CD14-positive monocyte (primary cell): ENCODE data around the gene PLXNA1. TPM values are rescaled to one million over a fixed set of nuclear protein-coding genes. Genes with fewer than 3 reads are reported as not detected.

Experiments used
- DNase-seq, 3 donors: peaks; one replicate each; pipeline ENCODE4 v3.0.0-alpha.2; 2011 to 2022
- H2AFZ ChIP-seq: 2 replicates; pipeline ENCODE4 v1.6.0; 2012; ENCODE audit warnings: mild to moderate bottlenecking, low read depth, low read length, inconsistent platforms; ENCODE audit not compliant: insufficient read depth, poor library complexity, severe bottlenecking
- H3K27ac ChIP-seq, 2 donors: 1 replicate in 1 of 2; 2 replicates in 1 of 2; pipeline ENCODE4 v1.5.1; 2012 to 2013; ENCODE audit warnings: low read length in 2 of 2, control low read depth in 1 of 2, inconsistent platforms in 1 of 2, low read depth in 1 of 2, mild to moderate bottlenecking in 1 of 2
- H3K27me3 ChIP-seq, 2 donors: one replicate each; pipeline versions ENCODE4 v1.6.0 to v1.6.1; 2011 to 2013; ENCODE audit warnings: low read length in 2 of 2; ENCODE audit not compliant: control insufficient read depth in 2 of 2, insufficient read depth in 2 of 2
- H3K36me3 ChIP-seq, 2 donors: replicated peaks in 1 of 2; 1 replicate in 1 of 2; 2 replicates in 1 of 2; pipeline versions ENCODE4 v1.5.1 to v1.6.1; 2012 to 2013; ENCODE audit warnings: low read length in 2 of 2, control low read depth in 1 of 2, inconsistent platforms in 1 of 2, mild to moderate bottlenecking in 1 of 2; ENCODE audit not compliant: insufficient read depth in 2 of 2, control insufficient read depth in 1 of 2
- H3K4me1 ChIP-seq, 2 donors: 1 replicate in 1 of 2; 2 replicates in 1 of 2; pipeline versions ENCODE4 v1.5.1 to v1.6.1; 2012 to 2013; ENCODE audit warnings: low read length in 2 of 2, control low read depth in 1 of 2, inconsistent platforms in 1 of 2, mild to moderate bottlenecking in 1 of 2, moderate library complexity in 1 of 2; ENCODE audit not compliant: insufficient read depth in 2 of 2, control insufficient read depth in 1 of 2
- H3K4me2 ChIP-seq: replicated peaks from 2 replicates; pipeline ENCODE3; 2012; ENCODE audit warnings: low read length, moderate library complexity, mild to moderate bottlenecking; ENCODE audit not compliant: poor library complexity, severe bottlenecking; ENCODE audit errors: extremely low read depth
- H3K4me3 ChIP-seq, 3 experiments: fragments of 200-600 bp in 1 of 3; sonication (generic) in 1 of 3; replicated peaks in 1 of 3; 1 replicate in 2 of 3; 2 replicates in 1 of 3; pipeline ENCODE4 v1.5.1; 2011 to 2013; ENCODE audit warnings: low read length in 3 of 3, mild to moderate bottlenecking in 3 of 3, control low read depth in 2 of 3, low read depth in 2 of 3, inconsistent platforms in 1 of 3, moderate library complexity in 1 of 3
- H3K79me2 ChIP-seq: 2 replicates; pipeline ENCODE4 v1.6.0; 2012; ENCODE audit warnings: mild to moderate bottlenecking, control low read depth, inconsistent platforms, low read length, moderate library complexity; ENCODE audit not compliant: insufficient read depth
- H3K9ac ChIP-seq: 2 replicates; pipeline ENCODE4 v1.6.0; 2017; ENCODE audit warnings: low read length, mild to moderate bottlenecking; ENCODE audit not compliant: insufficient read depth, poor library complexity, severe bottlenecking
- H3K9me3 ChIP-seq, 2 donors: replicated peaks in 1 of 2; 1 replicate in 1 of 2; 2 replicates in 1 of 2; pipeline versions ENCODE4 v1.5.1 to v1.6.1; 2012 to 2013; ENCODE audit warnings: low read length in 2 of 2, control low read depth in 1 of 2; ENCODE audit not compliant: control insufficient read depth in 1 of 2, insufficient read depth in 1 of 2
- H4K20me1 ChIP-seq: 2 replicates; pipeline ENCODE4 v1.6.0; 2012; ENCODE audit warnings: mild to moderate bottlenecking, low read length, control low read depth, moderate library complexity; ENCODE audit not compliant: insufficient read depth
- H3K27ac Mint-ChIP-seq, 7 donors: one replicate each; pipeline ENCODE4 v1.8.0; 2020; ENCODE audit warnings: mild to moderate bottlenecking in 7 of 7, mixed read lengths in 7 of 7, moderate library complexity in 6 of 7, inconsistent platforms in 2 of 7
- H3K27me3 Mint-ChIP-seq, 3 donors: one replicate each; pipeline ENCODE4 v1.8.0; 2021 to 2022; ENCODE audit warnings: low read depth in 3 of 3, mild to moderate bottlenecking in 3 of 3, mixed read lengths in 3 of 3, moderate library complexity in 3 of 3, inconsistent platforms in 1 of 3
- H3K36me3 Mint-ChIP-seq, 2 donors: one replicate each; pipeline ENCODE4 v1.8.0; 2020; ENCODE audit warnings: mixed read lengths in 2 of 2, inconsistent platforms in 1 of 2, mild to moderate bottlenecking in 1 of 2
- H3K4me1 Mint-ChIP-seq: one replicate; pipeline ENCODE4 v1.8.0; 2020; ENCODE audit warnings: mild to moderate bottlenecking, mixed read lengths
- H3K4me3 Mint-ChIP-seq, 2 donors: one replicate each; pipeline ENCODE4 v1.8.0; 2020; ENCODE audit warnings: mild to moderate bottlenecking in 2 of 2, mixed read lengths in 2 of 2, moderate library complexity in 1 of 2
- H3K9me3 Mint-ChIP-seq, 7 donors: one replicate each; pipeline ENCODE4 v1.8.0; 2020 to 2022; ENCODE audit warnings: mixed read lengths in 7 of 7, mild to moderate bottlenecking in 6 of 7, moderate library complexity in 6 of 7, inconsistent platforms in 2 of 7
- WGBS: methylation state at CpG from one replicate; pipeline ENCODE4 v1.1.5; 2013; ENCODE audit warnings: missing lambda C conversion rate; ENCODE audit not compliant: insufficient coverage; 5-methylcytosine and 5-hydroxymethylcytosine counted together
- intact Hi-C, 2 donors: fragments of 100-400 bp; cut with micrococcal nuclease; formaldehyde crosslinking; loops; one replicate each; pipeline versions ENCODE4 v1.15.0 to v1.15.1; 2023
- polyA plus RNA-seq, 3 donors: library from polyadenylated mRNA; depleted of rRNA in 1 of 3; unstranded in 2 of 3; stranded (reverse) in 1 of 3; fragments of 300-500 nt in 2 of 3; fragments of >200 nt in 1 of 3; fragmentation: Illumina TruSeq in 2 of 3; gene quantifications; 1 replicate in 2 of 3; 2 replicates in 1 of 3; pipeline ENCODE4 v1.2.3, GENCODE V29; 2012 to 2021
- TF ChIP-seq, protein P1 (sequence below): fragments of 200-600 bp; IDR thresholded peaks from one replicate; pipeline ENCODE4 v1.8.0; 2022; ENCODE audit warnings: antibody characterized with exemption, mild to moderate bottlenecking

PLXNA1 gene
- polyA plus RNA-seq, 3 donors, result 2.7 TPM; not detected in 2

DNA sequence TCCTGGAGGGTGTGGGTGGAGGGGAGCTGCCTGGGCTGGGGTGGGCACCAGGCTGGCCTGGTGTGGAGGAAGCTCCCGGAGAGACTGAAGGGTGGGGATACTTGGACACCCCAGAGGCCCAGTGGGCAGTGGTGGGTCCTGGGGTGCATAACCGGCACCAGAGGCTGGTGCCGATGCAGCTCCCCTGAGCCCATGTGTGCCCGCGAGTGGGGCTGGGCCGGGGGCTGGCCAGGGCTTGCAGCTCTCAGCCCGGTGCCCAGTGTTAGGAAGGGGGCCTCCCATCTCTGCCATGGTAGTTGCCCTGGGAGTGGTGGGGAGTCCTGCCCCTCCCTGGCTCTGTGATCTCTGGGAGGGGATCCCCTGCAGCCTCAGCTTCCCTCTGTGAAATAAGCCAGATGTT lies 9.3 kb downstream of the PLXNA1 start:
- Mint-ChIP-seq H3K4me1 (no peaks in the 10 kb centered on the region), H3K36me3 (no peaks in the 10 kb centered on the region), H3K27me3 (peaks cover 0 to 5% (median 4%) of the 10 kb centered on the region in 3 donors), H3K4me3 (no peak overlapping the region), H3K9me3 (no peaks in the 10 kb centered on the region), H3K27ac (no peak overlapping the region)
- no peak for DNase-seq
- Histone ChIP-seq H3K4me1 (no peaks in the 10 kb centered on the region), H3K4me2 (no peak overlapping the region), H2AFZ (no peak overlapping the region), H4K20me1 (no peaks in the 10 kb centered on the region), H3K9me3 (no peaks in the 10 kb centered on the region), H3K4me3 (no peak overlapping the region), H3K9ac (no peak overlapping the region), H3K27me3 (no peaks in the 10 kb centered on the region), H3K27ac (no peak overlapping the region), H3K79me2 (no peaks in the 10 kb centered on the region), H3K36me3 (no peaks in the 10 kb centered on the region)
- TF ChIP-seq, protein P1, sequence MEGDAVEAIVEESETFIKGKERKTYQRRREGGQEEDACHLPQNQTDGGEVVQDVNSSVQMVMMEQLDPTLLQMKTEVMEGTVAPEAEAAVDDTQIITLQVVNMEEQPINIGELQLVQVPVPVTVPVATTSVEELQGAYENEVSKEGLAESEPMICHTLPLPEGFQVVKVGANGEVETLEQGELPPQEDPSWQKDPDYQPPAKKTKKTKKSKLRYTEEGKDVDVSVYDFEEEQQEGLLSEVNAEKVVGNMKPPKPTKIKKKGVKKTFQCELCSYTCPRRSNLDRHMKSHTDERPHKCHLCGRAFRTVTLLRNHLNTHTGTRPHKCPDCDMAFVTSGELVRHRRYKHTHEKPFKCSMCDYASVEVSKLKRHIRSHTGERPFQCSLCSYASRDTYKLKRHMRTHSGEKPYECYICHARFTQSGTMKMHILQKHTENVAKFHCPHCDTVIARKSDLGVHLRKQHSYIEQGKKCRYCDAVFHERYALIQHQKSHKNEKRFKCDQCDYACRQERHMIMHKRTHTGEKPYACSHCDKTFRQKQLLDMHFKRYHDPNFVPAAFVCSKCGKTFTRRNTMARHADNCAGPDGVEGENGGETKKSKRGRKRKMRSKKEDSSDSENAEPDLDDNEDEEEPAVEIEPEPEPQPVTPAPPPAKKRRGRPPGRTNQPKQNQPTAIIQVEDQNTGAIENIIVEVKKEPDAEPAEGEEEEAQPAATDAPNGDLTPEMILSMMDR, result no peak
- 94% methylated on average over 7 of the region's 7 CpGs for WGBS
- intact Hi-C loops, result no loop called here

DNA sequence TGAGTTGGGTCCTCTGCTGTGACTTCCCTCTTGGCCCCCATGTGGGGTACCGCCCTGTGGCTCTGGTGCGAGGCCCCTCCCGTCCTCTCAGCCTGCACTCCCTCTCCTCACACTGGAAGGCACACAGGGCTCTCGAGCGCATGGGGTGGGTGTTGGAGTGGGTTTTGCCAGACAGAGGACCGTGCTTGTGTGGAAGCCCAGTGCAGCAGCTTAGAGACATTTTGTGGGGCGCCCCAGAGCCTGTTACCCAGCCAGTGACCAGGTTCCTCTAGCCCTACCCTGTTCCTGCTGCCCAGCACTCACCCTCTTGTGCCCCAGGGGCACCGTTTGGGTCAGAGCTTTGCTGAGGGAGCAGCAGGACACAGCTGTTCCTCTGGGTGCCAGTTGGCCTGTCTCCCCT lies 9.9 kb downstream of the PLXNA1 start:
- H3K36me3 Mint-ChIP-seq, result no peaks in the 10 kb centered on the region
- Histone ChIP-seq H4K20me1 (no peaks in the 10 kb centered on the region), H3K4me3 (no peak overlapping the region), H3K9ac (no peak overlapping the region), H3K4me1 (no peaks in the 10 kb centered on the region), H3K9me3 (no peaks in the 10 kb centered on the region), H2AFZ (no peak overlapping the region), H3K36me3 (no peaks in the 10 kb centered on the region), H3K27ac (no peak overlapping the region), H3K27me3 (no peaks in the 10 kb centered on the region), H3K79me2 (no peaks in the 10 kb centered on the region), H3K4me2 (no peak overlapping the region)
- H3K4me3 Mint-ChIP-seq, result no peak overlapping the region
- no peak overlapping the region for H3K27ac Mint-ChIP-seq
- H3K27me3 Mint-ChIP-seq, result peaks cover 0 to 5% (median 4%) of the 10 kb centered on the region in 3 donors
- no peak for DNase-seq
- no peaks in the 10 kb centered on the region for H3K4me1 Mint-ChIP-seq
- TF ChIP-seq, protein P1, result no peak
- 81% methylated on average over 3 of the region's 8 CpGs for WGBS
- H3K9me3 Mint-ChIP-seq, result peaks cover 0 to 3% (median 0%) of the 10 kb centered on the region in 7 donors
- intact Hi-C loops, result no loop called here
